A673 (cell line): Measurements from ENCODE around the gene SPANXN3. TPM values are rescaled to one million over a fixed set of nuclear protein-coding genes. Genes with fewer than 3 reads are reported as not detected.
"Not testable (repeated sequence)": the region's sequence is repeated elsewhere in the genome, so short reads cannot be mapped to it uniquely, and the experiment has no call there.

Source experiments
- Bru-seq: library from RNA; stranded (reverse); fragments of 400-500 nt; gene quantifications from one replicate; lab custom pipeline; 2021; lab: Mats Ljungman, UMichigan
- BruChase-seq, 2 experiments: library from RNA; stranded (reverse); fragments of 400-500 nt; gene quantifications; one replicate each; lab custom pipeline; 2021; lab: Mats Ljungman, UMichigan
- BruUV-seq: library from RNA; stranded (reverse); fragments of 400-500 nt; replicated peaks from 2 replicates; lab custom pipeline; 2021; lab: Mats Ljungman, UMichigan
- CTCF ChIA-PET: fragments of 300-600 bp; sonication (Branson Sonifier 250); formaldehyde crosslinking; loops from one replicate; lab custom pipeline; 2022; ENCODE audit warnings: antibody characterized with exemption; lab: Charles Lee
- POLR2A ChIA-PET: fragments of 300-600 bp; sonication (Branson Sonifier 250); formaldehyde crosslinking; loops from one replicate; lab custom pipeline; 2022; ENCODE audit warnings: antibody characterized with exemption; ENCODE audit not compliant: low non-redundant PET; lab: Charles Lee
- DNase-seq: peaks from one replicate; pipeline ENCODE4 v3.0.0-alpha.2; 2015; ENCODE audit warnings: low spot score
- H3K27ac ChIP-seq: fragments of 200-600 bp; sonication (generic); 2 replicates; pipeline ENCODE4 v1.5.1; 2016; ENCODE audit warnings: mixed run types, low read depth, mild to moderate bottlenecking, mixed read lengths, antibody characterized with exemption, low read length; ENCODE audit not compliant: poor library complexity, severe bottlenecking
- H3K27me3 ChIP-seq: fragments of 200-600 bp; sonication (generic); replicated peaks from 2 replicates; pipeline ENCODE4 v1.6.1; 2017; ENCODE audit warnings: mixed run types, low read depth, mild to moderate bottlenecking, mixed read lengths, antibody characterized with exemption, low read length; ENCODE audit not compliant: insufficient read depth, poor library complexity
- H3K36me3 ChIP-seq: fragments of 200-600 bp; sonication (generic); 2 replicates; pipeline ENCODE4 v1.6.1; 2016; ENCODE audit warnings: mixed run types, mild to moderate bottlenecking, mixed read lengths, antibody characterized with exemption, low read length; ENCODE audit not compliant: insufficient read depth, poor library complexity, severe bottlenecking
- H3K4me1 ChIP-seq: fragments of 200-600 bp; sonication (generic); 2 replicates; pipeline ENCODE4 v1.6.1; 2017; ENCODE audit warnings: mixed run types, mild to moderate bottlenecking, mixed read lengths, antibody characterized with exemption, low read length; ENCODE audit not compliant: insufficient read depth, poor library complexity, severe bottlenecking
- H3K4me3 ChIP-seq: fragments of 200-600 bp; sonication (generic); 2 replicates; pipeline ENCODE4 v1.5.1; 2016; ENCODE audit warnings: low read depth, mixed run types, mild to moderate bottlenecking, mixed read lengths, low read length; ENCODE audit not compliant: poor library complexity, severe bottlenecking
- H3K9me3 ChIP-seq: fragments of 200-600 bp; sonication (generic); 2 replicates; pipeline ENCODE4 v1.6.1; 2016; ENCODE audit warnings: mixed run types, low read depth, mild to moderate bottlenecking, mixed read lengths, antibody characterized with exemption, low read length; ENCODE audit not compliant: poor library complexity, severe bottlenecking
- CTCF ChIP-seq: fragments of 300-800, 200-600 bp; sonication (generic); conservative IDR thresholded peaks from 2 replicates; pipeline ENCODE4 v1.5.1; 2017; ENCODE audit warnings: low read depth, mild to moderate bottlenecking, antibody characterized with exemption, low read length, moderate library complexity, mixed read lengths
- EZH2 ChIP-seq: fragments of 200-600 bp; sonication (generic); IDR thresholded peaks from 2 replicates; pipeline ENCODE4 v1.6.1; 2017; ENCODE audit warnings: borderline replicate concordance, low read depth, mild to moderate bottlenecking, mixed read lengths, antibody characterized with exemption, low read length; ENCODE audit not compliant: poor library complexity, severe bottlenecking
- intact Hi-C: fragments of 100-400 bp; cut with micrococcal nuclease; formaldehyde crosslinking; loops from one replicate; pipeline ENCODE4 v1.10.0; 2022; ENCODE audit not compliant: unreplicated experiment
- long read RNA-seq: library from polyadenylated mRNA; stranded (forward); transcript quantifications from one replicate; pipeline ENCODE4 v2.0.0, GENCODE V29; 2022
- total RNA-seq: library from RNA; stranded (reverse); gene quantifications from 2 replicates; pipeline ENCODE4 v1.2.3, GENCODE V29; 2021

SPANXN3 gene
- total RNA-seq (not detected in 2 replicates), Bru-seq, nascent RNA (not detected), BruChase-seq, experiment 1, labeled RNA remaining after a 2-hour chase (not detected), BruChase-seq, experiment 2, labeled RNA remaining after a 6-hour chase (not detected)
- long read RNA-seq: 0 reads

GRCh38 chrX:143517375-143517774, at the start of gene SPANXN3:
Gene SPANXN3 (minus strand): TSS chrX:143517475. CDS start chrX:143517391, 84 bp downstream.
- H3K9me3 ChIP-seq, H3K4me1 ChIP-seq, intact Hi-C loops, H3K4me3 ChIP-seq, H3K27me3 ChIP-seq, H3K36me3 ChIP-seq, POLR2A ChIA-PET, BruUV-seq, DNase-seq, CTCF ChIA-PET, H3K27ac ChIP-seq: not testable (repeated sequence)

GRCh38 chrX:143536176-143536575, 18.9 kb upstream of the SPANXN3 start:
- intact Hi-C loops: no loop called here
- BruUV-seq: no TSS peak
- H3K27ac ChIP-seq: no peak overlapping the region
- CTCF ChIA-PET: no interaction called here
- H3K4me3 ChIP-seq: no peak overlapping the region
- DNase-seq: no peak
- no peaks in the 10 kb centered on the region for H3K4me1 ChIP-seq
- TF ChIP-seq EZH2: no peak
- no peak for TF ChIP-seq CTCF
- H3K9me3 ChIP-seq: peaks cover 11% of the 10 kb centered on the region
- H3K36me3 ChIP-seq: no peaks in the 10 kb centered on the region
- H3K27me3 ChIP-seq: no peaks in the 10 kb centered on the region
- POLR2A ChIA-PET: no interaction called here

GRCh38 chrX:143502196-143502595, 15.1 kb downstream of the SPANXN3 start:
- H3K27me3 ChIP-seq, intact Hi-C loops, H3K4me1 ChIP-seq, H3K4me3 ChIP-seq, DNase-seq, POLR2A ChIA-PET, CTCF ChIA-PET, H3K36me3 ChIP-seq, H3K9me3 ChIP-seq, H3K27ac ChIP-seq, BruUV-seq: not testable (repeated sequence)

GRCh38 chrX:143500751-143501150, 16.5 kb downstream of the SPANXN3 start:
- POLR2A ChIA-PET: no interaction called here
- no peaks in the 10 kb centered on the region for H3K4me1 ChIP-seq
- H3K4me3 ChIP-seq: no peak overlapping the region
- H3K27ac ChIP-seq: no peak overlapping the region
- TF ChIP-seq EZH2: no peak
- TF ChIP-seq CTCF: no peak
- no peak for DNase-seq
- no TSS peak for BruUV-seq
- H3K36me3 ChIP-seq: no peaks in the 10 kb centered on the region
- CTCF ChIA-PET: no interaction called here
- intact Hi-C loops: no loop called here
- peaks cover 6% of the 10 kb centered on the region for H3K9me3 ChIP-seq
- H3K27me3 ChIP-seq: no peaks in the 10 kb centered on the region
